Ishikawa (cell line): ENCODE measurements around the gene BIN1.

ENCODE experiments used
- CEBPB ChIP-seq: IDR thresholded peaks from 2 replicates; pipeline ENCODE4 v1.6.1; 2012
- CREB1 ChIP-seq: IDR thresholded peaks from 2 replicates; pipeline ENCODE4 v1.6.1; 2012; ENCODE audit warnings: low read depth
- EGR1 ChIP-seq: IDR thresholded peaks from 2 replicates; pipeline ENCODE4 v1.6.1; 2012
- EP300 ChIP-seq: IDR thresholded peaks from 2 replicates; pipeline ENCODE4 v1.6.1; 2012; ENCODE audit warnings: borderline replicate concordance
- FOXM1 ChIP-seq: IDR thresholded peaks from 2 replicates; pipeline ENCODE4 v1.6.1; 2012; ENCODE audit warnings: low read depth, borderline replicate concordance
- NFIC ChIP-seq: IDR thresholded peaks from 2 replicates; pipeline ENCODE4 v1.6.1; 2012
- RAD21 ChIP-seq: IDR thresholded peaks from 2 replicates; pipeline ENCODE4 v1.6.1; 2012; ENCODE audit warnings: low read depth
- TAF1 ChIP-seq: IDR thresholded peaks from 2 replicates; pipeline ENCODE4 v1.6.1; 2012; ENCODE audit warnings: low read depth, mild to moderate bottlenecking
- TCF12 ChIP-seq: IDR thresholded peaks from 2 replicates; pipeline ENCODE4 v1.6.1; 2012; ENCODE audit warnings: low read depth
- TEAD4 ChIP-seq: IDR thresholded peaks from 2 replicates; pipeline ENCODE4 v1.6.1; 2012
- YY1 ChIP-seq: IDR thresholded peaks from 2 replicates; pipeline ENCODE4 v1.6.1; 2012; ENCODE audit warnings: low read depth
- ZBTB7A ChIP-seq: IDR thresholded peaks from 2 replicates; pipeline ENCODE4 v1.6.1; 2012; ENCODE audit warnings: low read depth
- TF ChIP-seq, protein P1 (sequence below): IDR thresholded peaks from 2 replicates; pipeline ENCODE4 v1.6.1; 2012
- TF ChIP-seq, protein P2 (sequence below): IDR thresholded peaks from 2 replicates; pipeline ENCODE4 v1.6.1; 2012; ENCODE audit warnings: low read depth, mild to moderate bottlenecking
- TF ChIP-seq, protein P3 (sequence below): IDR thresholded peaks from 2 replicates; pipeline ENCODE4 v1.6.1; 2012

Gene BIN1

DNA sequence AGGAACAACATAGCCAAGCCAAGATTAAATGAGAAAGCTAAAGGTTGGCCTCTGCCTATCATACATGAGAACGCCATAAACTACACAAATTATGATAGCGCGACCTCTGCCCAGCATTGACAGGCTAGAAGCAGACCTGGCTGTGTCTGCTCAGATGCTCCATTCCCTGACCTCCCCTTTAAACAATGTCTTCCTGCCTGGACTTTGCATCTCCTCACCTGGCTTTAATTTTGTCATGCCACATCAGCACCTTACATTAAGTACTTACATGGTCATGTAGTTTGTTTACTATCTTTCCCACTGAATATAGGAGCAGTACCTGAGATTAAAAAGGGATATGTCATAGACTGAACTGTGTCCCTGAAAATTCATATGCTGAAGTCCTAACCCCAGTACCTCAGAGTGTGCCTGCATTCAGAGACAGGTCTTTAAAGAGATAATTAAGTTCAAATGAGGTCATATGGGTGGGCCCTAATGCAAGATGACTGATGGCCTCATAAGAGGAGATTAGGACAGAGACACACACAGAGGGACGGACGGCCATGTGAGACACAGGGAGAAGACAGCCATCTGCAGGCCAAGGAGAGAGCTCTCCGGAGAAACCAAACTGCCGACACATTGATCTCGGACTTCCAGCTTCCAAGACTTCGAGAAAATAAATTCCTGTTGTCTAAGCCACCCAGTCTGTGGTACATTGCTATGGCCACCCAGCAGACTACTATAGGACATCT lies 103.7 kb downstream of the BIN1 start:
- TF ChIP-seq ZBTB7A (no peak), CEBPB (no peak), EGR1 (no peak)
- TF ChIP-seq, protein P1, sequence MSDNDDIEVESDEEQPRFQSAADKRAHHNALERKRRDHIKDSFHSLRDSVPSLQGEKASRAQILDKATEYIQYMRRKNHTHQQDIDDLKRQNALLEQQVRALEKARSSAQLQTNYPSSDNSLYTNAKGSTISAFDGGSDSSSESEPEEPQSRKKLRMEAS = no peak

DNA sequence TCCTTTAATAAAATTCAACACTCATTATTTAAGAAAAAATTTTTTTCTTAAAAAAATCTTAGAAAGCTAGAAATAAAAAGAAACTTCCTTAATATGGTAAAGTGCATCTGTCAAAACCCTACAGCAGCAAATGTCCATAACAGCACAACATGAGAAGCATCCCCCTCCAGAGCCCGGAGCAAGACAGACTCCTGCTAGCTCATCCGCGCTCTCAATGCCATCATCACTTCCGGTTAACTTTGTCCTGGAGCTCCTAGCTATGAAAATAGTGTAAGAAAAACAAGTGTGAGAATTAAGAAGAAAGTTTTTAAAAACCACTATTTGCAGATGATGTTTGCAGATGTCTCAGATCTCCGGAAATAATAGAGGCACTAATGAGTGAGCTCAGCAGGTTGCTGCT lies 105.2 kb downstream of the BIN1 start:
- TF ChIP-seq TEAD4 (no peak), RAD21 (no peak), CEBPB (no peak), ZBTB7A (no peak), TCF12 (no peak), NFIC (no peak), TAF1 (no peak), EGR1 (no peak)
- TF ChIP-seq, protein P2, sequence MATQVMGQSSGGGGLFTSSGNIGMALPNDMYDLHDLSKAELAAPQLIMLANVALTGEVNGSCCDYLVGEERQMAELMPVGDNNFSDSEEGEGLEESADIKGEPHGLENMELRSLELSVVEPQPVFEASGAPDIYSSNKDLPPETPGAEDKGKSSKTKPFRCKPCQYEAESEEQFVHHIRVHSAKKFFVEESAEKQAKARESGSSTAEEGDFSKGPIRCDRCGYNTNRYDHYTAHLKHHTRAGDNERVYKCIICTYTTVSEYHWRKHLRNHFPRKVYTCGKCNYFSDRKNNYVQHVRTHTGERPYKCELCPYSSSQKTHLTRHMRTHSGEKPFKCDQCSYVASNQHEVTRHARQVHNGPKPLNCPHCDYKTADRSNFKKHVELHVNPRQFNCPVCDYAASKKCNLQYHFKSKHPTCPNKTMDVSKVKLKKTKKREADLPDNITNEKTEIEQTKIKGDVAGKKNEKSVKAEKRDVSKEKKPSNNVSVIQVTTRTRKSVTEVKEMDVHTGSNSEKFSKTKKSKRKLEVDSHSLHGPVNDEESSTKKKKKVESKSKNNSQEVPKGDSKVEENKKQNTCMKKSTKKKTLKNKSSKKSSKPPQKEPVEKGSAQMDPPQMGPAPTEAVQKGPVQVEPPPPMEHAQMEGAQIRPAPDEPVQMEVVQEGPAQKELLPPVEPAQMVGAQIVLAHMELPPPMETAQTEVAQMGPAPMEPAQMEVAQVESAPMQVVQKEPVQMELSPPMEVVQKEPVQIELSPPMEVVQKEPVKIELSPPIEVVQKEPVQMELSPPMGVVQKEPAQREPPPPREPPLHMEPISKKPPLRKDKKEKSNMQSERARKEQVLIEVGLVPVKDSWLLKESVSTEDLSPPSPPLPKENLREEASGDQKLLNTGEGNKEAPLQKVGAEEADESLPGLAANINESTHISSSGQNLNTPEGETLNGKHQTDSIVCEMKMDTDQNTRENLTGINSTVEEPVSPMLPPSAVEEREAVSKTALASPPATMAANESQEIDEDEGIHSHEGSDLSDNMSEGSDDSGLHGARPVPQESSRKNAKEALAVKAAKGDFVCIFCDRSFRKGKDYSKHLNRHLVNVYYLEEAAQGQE = no peak
- TF ChIP-seq, protein P3, sequence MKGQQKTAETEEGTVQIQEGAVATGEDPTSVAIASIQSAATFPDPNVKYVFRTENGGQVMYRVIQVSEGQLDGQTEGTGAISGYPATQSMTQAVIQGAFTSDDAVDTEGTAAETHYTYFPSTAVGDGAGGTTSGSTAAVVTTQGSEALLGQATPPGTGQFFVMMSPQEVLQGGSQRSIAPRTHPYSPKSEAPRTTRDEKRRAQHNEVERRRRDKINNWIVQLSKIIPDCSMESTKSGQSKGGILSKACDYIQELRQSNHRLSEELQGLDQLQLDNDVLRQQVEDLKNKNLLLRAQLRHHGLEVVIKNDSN = no peak
- TF ChIP-seq, protein P1 = no peak

DNA sequence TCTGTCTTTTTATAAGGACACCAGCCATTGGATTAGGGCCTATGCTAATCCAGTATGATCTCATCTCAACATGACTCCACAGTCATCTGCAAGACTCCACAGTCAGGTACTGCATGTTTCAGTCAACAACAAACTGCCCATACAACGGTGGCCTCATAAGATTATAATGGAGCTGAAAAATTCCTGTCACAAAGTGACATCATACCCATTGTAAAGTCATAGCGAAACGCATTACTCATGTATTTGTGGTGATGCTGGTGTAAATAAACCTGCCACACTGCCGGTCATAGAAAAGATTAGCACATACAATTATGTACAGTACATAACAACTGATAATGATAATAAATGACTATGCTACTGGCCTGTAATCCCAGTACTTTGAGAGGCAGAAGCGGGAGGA lies 106.0 kb downstream of the BIN1 start:
- TF ChIP-seq TEAD4 (no peak), RAD21 (no peak), NFIC (no peak), FOXM1 (no peak), CEBPB (no peak), ZBTB7A (no peak), TCF12 (no peak), EGR1 (no peak), YY1 (no peak), TAF1 (no peak), CREB1 (no peak), EP300 (no peak)
- TF ChIP-seq, protein P1 = no peak
- TF ChIP-seq, protein P3 = no peak
- TF ChIP-seq, protein P2 = no peak

DNA sequence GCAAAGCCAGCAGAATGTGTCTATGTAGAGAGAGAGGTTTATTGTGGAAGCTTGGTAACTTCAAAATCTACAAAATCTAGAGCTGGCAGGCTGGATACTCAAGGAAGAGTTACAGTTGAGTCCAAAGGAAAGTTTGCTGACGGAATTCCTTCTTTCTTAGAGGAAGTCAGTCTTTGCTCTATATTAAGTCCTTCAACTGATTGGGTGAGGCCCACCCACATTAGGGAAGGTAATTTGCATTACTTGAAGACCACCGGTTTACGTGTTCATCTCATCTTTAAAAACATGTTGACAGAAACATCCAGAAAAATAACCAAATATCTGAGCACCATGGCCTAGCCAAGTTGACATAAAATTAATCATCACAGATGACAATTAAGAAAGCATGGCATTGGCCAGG lies 106.8 kb downstream of the BIN1 start:
- TF ChIP-seq TCF12 = no peak
- no peak for TF ChIP-seq CREB1
- TF ChIP-seq RAD21 = no peak
- no peak for TF ChIP-seq EP300
- TF ChIP-seq CEBPB = no peak
- TF ChIP-seq, protein P2 = no peak
- TF ChIP-seq NFIC = no peak
- TF ChIP-seq ZBTB7A = no peak
- no peak for TF ChIP-seq TEAD4
- TF ChIP-seq YY1 = no peak
- no peak for TF ChIP-seq TAF1
- no peak for TF ChIP-seq EGR1
- TF ChIP-seq, protein P3 = no peak
- TF ChIP-seq FOXM1 = no peak
- TF ChIP-seq, protein P1 = no peak
